HPDE6-E6E7 (cell line): ENCODE data around the gene ARL4A.

ENCODE experiments used
- DNase-seq: peaks from one replicate; pipeline ENCODE4 v3.0.0; 2011; ENCODE audit warnings: missing footprints; ENCODE audit errors: extremely low spot score

ARL4A gene

DNA sequence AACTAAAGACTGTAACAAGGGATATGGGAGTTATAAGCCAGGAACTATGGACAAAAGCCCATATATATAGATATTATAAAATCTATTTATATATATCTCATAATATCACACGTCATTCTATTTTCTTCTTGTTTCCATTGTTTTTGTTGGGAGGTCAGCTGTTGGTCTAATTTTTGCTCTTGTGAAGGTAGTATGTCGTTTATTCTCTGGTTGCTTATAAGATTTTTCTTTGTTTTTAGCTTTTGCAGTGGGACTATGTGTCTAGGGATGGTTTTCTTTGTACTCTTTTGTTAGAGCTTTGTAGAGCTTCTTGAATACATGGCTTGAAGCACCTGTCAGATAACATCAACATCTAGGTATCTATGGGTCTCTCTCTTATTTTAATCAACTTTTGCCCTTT lies 14.0 kb downstream of the ARL4A start:
- no peak for DNase-seq

DNA sequence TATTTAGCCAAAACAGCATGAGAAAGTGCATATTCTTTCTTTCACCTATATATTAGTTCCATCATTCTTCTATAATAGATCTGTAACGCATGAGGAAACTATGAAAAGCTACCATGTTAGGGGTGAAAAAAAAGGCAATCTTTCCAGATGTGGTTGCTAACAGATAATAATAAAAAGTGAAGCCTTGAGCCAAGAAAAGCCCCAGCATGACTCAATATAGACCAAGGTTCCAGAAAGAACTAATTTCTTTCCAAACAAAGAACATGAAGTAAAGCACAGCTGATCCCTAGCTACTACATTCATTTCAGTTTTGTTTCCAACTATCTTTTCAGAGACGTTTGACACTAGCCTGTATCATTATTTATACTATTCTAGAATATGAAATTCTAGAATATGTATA lies 16.4 kb downstream of the ARL4A start:
- no peak for DNase-seq

DNA sequence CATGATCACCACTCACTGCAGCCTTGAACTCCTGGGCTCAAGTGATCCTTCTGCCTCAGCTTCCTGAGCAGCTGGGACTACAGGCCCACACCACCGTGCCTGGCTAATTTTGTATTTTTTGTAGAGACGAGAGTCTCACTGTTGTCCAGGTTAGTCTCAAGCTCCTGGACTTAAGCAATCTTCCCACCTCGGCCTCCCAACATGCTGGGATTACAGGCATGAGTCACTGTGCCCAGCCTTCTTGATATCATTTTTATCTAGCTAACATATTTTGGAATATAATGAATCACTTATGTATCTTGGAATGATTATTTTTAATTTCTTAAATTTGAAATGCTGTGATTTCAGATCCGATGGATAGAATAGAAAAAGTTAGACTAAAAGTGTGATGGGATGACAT lies 18.4 kb downstream of the ARL4A start:
- DNase-seq, result no peak

DNA sequence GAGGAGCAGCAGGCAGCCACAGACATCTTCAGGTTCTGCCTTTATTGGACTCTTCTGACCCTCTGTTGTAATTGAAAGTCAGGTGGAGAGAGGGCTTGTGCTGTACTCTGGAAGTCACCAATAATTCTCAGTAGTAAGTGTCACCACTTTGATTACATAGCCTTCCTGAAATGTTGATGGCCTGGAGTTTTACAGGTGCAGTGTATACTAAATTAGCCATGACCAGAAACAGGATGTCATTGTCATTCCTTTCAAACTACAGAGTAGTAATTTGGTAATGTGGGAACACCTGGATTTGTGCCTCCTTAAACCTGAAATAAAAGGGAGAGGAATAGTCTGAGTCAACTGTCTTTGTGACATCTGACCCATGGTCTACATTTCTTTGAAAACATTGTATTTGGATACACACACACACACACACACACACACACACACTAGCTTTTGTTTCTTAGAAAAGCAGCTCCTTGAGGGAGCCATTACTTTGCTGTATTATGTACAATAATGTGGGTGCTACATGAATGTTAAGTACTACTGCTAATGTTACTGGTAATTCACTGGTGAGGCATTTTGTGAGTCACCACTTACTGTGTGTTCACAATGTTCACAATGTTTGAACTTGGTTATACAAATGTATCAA lies 19.6 kb downstream of the ARL4A start:
- DNase-seq, result no peak

DNA sequence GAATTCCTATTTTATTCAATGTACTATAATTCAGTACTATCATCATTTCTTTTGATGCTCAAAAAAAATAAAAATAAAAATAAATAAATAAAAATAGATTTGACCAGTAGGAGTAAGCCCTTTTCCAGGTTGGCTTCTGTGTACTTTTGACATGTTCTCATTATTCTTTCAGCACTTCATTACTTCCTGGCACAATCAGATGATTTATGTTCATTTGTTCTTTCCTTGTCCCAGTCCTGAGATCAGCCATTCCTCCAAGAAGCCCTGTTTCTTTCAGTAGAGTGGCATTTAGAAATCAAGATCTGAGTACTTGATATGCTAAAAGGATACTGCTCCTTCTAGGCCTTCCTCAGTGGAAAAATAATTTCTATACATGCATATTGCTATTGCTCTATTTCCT lies 20.9 kb downstream of the ARL4A start:
- DNase-seq, result no peak

DNA sequence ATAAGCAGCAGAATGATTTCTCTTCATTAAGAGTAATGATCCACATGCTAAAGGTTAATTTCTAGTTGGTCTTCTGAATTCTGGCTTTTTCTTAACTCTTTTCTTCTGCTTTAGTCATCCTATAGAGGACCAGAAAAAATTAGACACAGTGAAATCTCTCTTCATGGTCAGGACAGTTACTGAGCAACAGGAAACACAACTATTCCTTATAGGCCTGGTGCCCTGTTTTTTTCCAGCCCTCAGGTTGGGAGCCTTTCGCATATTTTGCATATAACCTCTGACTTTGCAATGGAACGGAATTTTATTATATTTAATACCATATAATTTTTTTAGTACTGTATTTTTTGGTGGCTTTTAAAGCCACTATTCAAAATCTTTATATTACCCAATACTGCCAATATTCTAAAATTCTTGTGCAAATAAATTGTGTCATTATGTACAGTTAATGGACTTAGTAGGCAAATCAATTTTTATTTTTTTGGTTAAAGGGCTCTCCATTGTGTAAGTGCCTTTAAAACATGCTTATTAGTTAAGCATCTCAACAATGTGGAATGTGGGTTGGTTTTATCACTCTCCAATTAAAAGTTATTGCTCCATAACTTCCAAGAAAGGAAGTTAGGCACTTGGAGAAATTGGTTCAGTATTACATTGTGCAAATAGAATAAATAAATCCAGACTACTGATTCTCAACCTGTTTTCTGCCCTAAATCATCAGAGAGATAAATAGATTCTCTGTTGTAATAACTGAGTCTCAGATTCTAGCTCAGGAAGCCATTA lies 22.5 kb downstream of the ARL4A start:
- no peak for DNase-seq

DNA sequence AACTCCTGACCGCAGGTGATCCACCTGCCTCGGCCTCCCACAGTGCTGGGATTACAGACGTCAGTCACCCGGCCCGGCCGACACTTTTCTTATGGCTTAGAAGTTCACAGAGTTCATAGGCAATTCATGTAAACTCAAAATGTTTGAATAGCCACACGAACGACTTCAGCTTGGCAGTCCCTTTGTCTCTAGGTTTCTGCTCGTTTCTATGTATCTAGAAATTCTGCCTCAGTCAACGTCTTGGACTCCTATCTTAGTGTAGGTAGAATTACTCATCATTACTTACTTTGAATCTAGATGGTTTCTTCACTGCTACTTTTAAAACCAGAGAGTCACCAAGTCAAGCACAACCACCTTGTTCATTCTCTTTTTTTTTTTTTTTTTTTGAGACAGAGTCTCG lies 23.7 kb downstream of the ARL4A start:
- no peak for DNase-seq

DNA sequence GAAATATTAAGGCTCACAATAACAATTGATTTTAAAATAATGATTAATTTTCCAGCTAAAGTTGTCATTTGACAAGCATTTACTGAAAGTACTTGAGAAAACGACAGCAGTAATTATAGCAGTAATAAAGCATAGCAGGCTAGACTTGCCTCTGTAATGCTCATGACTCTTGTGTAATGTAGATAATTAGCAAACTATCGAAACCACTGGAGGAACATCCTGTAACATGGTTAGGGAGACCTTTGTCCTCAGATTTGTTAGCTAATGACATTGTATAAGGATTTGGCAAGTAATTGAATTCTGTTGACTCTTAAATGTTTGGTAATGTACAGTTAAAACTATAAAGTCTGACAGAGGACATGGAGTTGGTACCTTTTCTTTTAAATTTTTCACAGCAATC lies 24.8 kb downstream of the ARL4A start:
- DNase-seq, result no peak

DNA sequence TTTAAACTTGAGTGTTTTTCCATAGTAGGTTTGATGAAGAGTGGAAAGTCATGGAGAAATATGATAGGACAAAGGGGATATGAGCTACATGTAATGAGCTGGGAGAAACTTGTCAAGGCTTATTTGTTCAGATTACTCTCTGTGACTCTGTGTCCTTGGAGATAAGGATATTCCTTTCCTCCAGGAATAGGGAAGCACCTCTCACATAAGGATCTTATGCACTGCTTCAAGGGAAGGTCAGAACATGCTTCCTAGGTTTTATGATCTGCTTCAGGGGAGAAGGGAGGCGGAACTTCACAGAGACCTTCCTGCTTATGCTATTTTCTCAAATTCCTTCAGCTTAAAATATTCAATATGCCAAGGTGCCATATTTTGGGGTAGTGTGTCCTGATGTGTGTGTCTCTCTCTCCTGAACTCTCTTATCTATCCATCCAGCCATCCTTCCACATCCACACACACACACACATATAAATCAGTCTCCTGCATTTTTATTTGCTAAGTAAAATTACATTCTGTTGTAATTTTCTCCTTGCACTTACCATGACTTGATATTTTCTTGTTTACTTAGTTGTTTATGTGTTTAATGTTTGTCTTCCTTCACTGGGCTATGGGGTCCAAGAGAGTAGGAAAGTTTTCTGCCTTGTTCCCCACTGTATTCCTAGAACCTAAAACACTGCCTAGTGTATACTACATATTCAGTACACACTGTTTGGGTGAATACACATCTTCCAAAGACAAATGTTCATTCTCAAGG lies 26.4 kb downstream of the ARL4A start:
- no peak for DNase-seq

DNA sequence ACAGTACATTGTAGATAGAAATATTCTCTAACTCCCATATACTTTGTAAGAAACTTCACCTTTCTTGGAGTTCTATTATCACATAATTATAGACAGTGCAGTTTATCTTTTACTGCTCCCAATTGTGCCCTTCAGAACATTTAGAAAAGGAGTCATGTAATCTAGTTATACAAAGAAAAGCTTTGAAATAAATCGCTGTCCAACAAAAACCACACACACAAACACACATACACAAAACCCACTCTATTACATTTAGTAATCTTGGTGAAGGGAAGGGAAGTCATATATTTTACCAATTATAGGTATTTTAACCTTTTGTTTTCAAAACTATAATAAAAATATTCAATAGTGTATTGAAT lies 26.9 kb downstream of the ARL4A start:
- no peak for DNase-seq

DNA sequence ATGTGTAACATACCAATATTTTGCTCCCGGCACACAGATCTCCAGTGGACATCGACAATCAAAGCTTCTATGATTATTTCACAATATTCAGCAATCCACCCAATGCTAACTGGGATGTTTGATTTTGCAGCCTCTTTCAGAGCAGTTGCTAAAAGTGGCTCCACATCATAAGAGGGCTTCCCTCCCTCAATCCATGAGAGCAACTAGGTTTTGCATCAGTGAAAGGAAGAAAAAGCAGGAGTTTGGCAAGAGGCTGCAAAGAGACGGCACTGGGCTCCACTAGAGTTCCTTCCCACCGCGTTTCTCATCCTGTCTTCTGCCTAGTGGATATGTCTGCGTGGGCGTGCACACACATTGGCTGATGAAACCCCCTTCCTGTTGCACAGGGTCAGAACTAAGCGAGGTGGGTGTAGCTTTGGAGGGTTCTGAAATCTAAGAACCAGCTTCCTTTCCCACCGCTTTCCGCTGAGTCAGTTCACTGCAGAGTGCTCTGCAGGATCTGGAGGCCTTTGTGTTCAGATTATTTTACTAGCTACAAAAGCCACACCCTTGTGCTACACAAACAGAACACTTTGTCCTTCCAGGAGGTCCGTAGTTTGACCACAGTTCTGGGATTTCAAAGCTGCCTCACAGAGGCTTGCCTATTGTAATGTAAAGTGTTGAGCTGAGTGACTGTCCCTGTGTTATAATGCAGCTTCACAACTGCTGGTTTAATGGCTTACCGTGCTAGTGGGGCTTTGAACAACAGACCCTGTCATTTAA lies 28.1 kb downstream of the ARL4A start:
- DNase-seq, result peak; percentile 51

DNA sequence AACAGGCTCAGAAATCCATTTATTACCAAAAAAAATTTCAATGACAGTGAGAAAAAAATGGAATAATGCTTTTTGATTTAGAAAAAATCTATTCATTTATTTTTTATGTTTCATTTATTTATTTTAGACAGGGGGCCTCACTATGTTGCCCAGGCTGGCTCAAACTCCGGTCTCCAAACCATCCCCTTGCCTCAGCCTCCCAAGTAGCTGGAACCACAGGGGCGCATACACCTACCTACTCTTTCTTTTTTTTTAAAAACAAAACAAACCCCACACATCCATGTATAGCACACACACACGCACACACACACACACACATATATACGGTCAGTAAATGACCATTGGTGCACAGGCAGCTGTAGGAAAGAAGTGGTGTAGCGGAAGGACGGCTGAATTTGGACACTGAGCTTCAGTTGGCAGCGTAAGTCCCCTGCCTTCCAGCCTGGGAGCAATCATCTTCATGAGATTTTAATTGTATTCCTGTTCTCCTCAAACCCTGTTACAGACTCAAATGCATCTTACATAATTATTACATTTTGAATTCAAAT lies 28.8 kb downstream of the ARL4A start:
- DNase-seq, result no peak

DNA sequence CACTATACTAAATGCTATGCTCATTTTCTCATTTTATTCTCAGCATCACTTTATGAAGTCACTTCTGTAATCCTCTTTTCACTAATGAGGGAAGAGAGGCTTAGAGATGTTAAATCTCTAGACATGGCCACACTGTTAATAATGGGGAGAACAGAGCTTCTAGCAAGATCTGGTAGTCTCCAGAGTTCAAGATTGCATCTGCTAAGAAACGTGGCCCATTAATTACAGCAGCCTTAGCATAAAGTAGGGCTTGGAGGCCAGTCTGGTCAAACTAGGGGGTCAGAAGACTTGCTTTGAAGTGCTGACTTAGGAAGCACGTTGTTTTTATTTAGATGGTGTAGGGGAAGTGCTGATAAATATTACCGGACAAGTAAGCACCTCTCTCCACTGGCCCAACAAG lies 29.3 kb downstream of the ARL4A start:
- DNase-seq, result no peak

DNA sequence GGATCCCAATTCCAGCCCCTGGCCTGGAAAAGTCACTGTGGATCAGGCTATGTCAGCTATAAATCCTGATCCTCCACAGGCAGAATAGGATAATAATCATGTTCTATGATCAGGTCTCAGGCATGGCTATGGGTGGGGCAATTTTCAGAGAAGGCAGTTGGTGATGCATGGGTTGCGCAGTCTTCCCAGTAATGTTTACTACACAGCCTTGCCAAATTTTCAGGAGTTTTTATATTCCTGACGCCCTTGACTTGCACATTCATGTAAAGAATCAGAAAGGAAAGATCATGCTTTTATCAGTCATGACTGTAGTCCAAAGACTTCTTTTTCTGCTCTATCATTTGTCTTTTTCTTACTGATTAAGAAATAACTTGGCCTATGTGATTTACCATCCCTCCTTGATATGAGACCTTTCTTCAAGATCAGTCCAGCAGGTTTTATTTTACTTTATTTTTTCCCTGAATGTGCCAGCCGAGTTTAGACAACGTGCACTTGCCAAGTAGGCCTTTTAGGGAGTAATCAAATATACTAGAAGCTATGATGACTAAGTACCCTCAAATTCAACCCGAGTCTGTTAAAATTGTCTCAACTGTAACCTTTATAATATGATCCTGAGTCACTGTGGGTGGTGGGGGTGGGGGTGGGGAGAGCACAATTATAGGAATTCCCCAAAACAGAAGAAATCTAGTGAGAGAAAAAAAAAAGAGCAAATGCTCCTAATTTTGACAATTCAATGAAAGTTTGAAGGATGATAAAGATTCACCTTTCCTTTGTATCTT lies 31.9 kb downstream of the ARL4A start:
- peak; percentile 31 for DNase-seq

DNA sequence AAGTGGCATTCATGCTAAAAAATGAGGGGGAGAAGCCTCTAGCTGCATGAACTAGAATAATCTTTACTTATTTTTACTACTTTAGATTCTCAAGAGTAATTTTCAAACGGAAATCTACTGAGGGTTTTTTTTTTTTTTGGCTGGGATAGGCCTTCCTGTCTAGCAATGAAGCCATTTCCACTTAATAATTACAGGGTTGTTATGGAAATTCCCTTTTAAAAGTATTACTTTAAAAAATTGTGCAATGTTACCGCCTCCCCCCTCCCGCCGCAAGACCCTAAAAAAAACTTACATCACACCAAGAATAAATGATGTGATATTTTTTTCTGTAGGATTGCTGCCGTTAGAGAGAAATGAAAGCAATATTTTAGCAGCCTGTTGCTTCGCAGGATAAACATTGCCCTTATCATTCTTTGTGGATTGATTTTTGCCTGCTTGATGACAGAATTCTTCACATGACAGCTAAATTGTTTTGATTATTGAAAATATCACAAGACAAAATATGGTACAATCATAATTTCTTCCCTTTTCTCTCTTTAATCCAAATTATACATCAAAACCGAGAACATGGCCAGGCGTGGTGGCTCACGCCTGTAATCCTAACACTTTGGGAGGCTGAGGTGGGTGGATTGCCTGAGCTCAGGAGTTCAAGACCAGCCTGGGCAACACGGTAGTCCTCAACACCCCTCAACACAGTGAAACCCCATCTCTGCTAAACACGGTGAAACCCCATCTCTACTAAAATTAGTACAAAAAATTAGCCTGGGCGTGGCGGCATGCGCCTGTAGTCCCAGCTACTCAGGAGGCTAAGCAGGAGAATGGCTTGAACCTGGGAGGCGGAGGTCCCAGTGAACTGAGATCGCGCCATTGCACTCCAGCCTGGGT lies 32.8 kb downstream of the ARL4A start:
- DNase-seq, result no peak

DNA sequence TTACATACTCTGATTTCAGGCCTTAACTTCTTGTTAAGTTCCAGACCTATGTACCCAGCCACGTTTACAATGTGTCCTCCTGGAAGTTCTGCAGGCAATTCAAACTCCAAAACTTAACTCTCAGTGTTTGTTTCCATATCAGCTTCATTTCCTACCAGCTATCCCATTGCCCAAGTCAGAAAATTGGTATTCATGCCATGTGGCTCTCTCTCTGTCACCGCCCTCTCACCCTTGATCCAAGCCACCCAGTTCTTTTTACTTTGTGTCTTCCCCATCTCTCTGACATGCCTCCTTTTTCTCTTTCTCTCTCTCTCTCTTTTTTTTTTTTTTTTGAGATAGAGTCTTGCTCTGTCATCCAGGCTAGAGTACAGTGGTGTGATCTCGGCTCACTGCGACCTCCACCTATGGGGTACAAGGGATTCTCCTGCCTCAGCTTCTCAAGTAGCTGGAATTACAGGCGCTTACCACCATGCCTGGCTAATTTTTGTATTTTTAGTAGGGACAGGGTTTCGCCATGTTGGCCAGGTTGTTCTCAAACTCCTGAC lies 33.9 kb downstream of the ARL4A start:
- DNase-seq, result no peak

DNA sequence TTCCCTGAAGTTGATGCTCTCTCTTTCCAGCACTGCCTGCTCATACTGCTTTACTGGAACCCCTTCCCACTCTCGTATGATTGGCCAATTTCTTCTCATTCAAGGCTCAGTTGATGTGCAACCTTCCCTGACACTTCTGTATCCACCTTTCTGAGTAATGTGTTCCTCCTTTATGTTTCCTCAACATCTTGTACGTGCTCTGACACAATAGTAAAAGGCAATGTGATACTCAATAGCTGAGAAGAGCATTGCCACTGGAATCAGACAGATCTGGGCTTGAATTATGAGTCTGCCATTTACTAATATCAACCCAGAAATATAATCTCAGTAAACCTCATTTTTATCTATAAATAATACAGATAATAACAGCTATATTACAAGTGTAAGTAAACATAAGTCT lies 34.7 kb downstream of the ARL4A start:
- no peak for DNase-seq

DNA sequence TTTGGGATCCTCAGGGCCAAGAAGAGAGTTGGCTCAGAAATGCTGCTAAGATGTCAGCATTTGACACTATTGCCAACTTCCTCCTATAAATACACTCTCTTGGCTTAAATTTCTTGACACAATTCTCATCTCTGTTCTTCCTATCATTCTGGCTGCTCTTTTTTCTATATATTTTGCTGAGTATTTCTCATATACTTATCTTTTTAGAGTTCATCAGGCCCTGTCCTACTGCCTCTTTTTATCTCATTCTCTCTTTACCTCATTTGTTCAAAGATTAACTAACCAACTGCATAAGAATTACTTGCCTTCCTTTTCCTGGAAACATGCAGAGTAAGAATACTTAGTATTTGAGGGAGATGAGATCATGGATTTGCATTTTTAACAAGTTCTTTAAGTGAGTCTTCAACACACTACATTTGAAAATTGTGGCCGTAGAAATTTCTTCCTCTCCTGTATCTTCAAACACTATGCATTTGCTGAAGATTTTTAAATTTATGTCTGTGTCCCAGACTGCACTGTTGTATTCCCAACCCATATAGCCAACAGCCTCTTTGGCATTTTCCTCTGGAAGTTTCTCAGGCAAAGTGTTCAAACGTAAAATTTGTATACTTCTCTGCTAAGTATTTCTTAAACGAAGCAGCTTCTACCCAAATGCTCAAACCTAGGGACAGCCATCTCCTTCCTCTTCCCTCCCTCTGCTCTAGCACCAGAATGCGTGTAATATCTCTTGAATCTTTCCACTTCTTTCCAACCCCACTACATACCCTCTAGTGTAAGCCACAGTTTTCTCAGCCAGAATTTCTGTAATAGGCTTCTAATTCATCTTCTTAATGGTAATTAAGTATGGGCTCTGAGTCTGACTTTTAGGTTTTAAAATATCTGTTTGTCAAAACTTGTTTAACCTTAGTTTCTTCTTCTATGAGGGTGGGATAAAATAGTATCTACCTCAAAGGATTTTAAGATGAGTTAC lies 35.5 kb downstream of the ARL4A start:
- DNase-seq, result no peak
